Right atrium auricular region (tissue), 2 donors: ENCODE data around the gene NAT8. TPM values are rescaled to one million over a fixed set of nuclear protein-coding genes. Genes with fewer than 3 reads are reported as not detected.
"Not testable (repeated sequence)": the region's sequence is repeated elsewhere in the genome, so short reads cannot be mapped to it uniquely, and the experiment has no call there.

ENCODE experiments used
- DNase-seq: peaks from one replicate; pipeline ENCODE4 v3.0.0-alpha.2; 2019; ENCODE audit warnings: low spot score
- H3K27ac ChIP-seq, 2 donors: fragments of 200-600 bp; sonication (generic); 1 replicate in 1 of 2; 2 replicates in 1 of 2; pipeline ENCODE4 v1.5.1; 2016 to 2019
- H3K27me3 ChIP-seq, 2 donors: fragments of 200-600 bp; sonication (generic); one replicate each; pipeline versions ENCODE4 v1.5.1 to v1.6.0; 2017 to 2019
- H3K36me3 ChIP-seq: fragments of 200-600 bp; sonication (generic); one replicate; pipeline ENCODE4 v1.5.1; 2016
- H3K4me1 ChIP-seq, 2 donors: fragments of 200-600 bp; sonication (generic); one replicate each; pipeline versions ENCODE4 v1.5.1 to v1.6.0; 2017 to 2019
- H3K4me3 ChIP-seq, 2 donors: fragments of 200-600 bp; sonication (generic); 1 replicate in 1 of 2; 2 replicates in 1 of 2; pipeline ENCODE4 v1.5.1; 2017 to 2019; ENCODE audit warnings: mild to moderate bottlenecking in 1 of 2, moderate library complexity in 1 of 2
- H3K9me3 ChIP-seq, 2 donors: fragments of 200-600 bp; sonication (generic); one replicate each; pipeline ENCODE4 v1.5.1; 2019
- total RNA-seq, 2 donors: library from RNA; depleted of rRNA; stranded (reverse); fragments of >200 nt; gene quantifications; one replicate each; pipeline ENCODE4 v1.1.0, GENCODE V29; 2016
- TF ChIP-seq, protein P1 (sequence below), 2 donors: fragments of 200-600 bp; sonication (generic); IDR thresholded peaks; one replicate each; pipeline ENCODE4 v1.5.1; 2019; ENCODE audit warnings: antibody characterized with exemption in 2 of 2

NAT8 gene
- total RNA-seq, 2 donors from 2014 or later = not detected

- TF ChIP-seq, protein P1, sequence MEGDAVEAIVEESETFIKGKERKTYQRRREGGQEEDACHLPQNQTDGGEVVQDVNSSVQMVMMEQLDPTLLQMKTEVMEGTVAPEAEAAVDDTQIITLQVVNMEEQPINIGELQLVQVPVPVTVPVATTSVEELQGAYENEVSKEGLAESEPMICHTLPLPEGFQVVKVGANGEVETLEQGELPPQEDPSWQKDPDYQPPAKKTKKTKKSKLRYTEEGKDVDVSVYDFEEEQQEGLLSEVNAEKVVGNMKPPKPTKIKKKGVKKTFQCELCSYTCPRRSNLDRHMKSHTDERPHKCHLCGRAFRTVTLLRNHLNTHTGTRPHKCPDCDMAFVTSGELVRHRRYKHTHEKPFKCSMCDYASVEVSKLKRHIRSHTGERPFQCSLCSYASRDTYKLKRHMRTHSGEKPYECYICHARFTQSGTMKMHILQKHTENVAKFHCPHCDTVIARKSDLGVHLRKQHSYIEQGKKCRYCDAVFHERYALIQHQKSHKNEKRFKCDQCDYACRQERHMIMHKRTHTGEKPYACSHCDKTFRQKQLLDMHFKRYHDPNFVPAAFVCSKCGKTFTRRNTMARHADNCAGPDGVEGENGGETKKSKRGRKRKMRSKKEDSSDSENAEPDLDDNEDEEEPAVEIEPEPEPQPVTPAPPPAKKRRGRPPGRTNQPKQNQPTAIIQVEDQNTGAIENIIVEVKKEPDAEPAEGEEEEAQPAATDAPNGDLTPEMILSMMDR (IDR thresholded peaks at IDR 0.05) = no peak
- H3K9me3 ChIP-seq = no peaks in the 10 kb centered on the region
- no peaks in the 10 kb centered on the region for H3K27me3 ChIP-seq
- no peak overlapping the region for H3K4me3 ChIP-seq
- H3K4me1 ChIP-seq = no peaks in the 10 kb centered on the region
- no peak overlapping the region for H3K27ac ChIP-seq
- no peak for DNase-seq
- no peaks in the 10 kb centered on the region for H3K36me3 ChIP-seq
These were observed 9.5 kb upstream of the NAT8 start for GRCh38 chr2:73651591-73652230.

DNA sequence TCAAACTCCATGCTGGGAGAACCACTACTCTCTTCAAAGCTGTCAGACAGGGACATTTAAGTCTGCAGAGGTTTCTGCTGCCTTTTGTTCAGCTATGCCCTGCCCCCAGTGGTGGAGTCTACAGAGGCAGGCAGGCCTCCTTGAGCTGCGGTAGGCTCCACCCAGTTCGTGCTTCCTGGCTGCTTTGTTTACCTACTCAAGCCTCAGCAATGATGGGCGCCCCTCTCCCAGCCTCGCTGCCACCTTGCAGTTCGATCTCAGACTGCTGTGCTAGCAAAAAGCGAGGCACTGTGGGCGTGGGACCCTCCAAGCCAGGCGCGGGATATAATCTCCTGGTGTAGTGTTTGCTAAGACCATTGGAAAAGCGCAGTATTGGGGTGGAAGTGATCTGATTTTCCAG is 5.5 kb upstream of the NAT8 start:
- DNase-seq, H3K27ac ChIP-seq, H3K4me3 ChIP-seq, H3K9me3 ChIP-seq, H3K36me3 ChIP-seq, H3K27me3 ChIP-seq, H3K4me1 ChIP-seq: not testable (repeated sequence)

- TF ChIP-seq, protein P1 (IDR thresholded peaks at IDR 0.05) = no peak
- H3K9me3 ChIP-seq = no peaks in the 10 kb centered on the region
- DNase-seq = no peak
- H3K27me3 ChIP-seq = no peaks in the 10 kb centered on the region
- no peak overlapping the region for H3K4me3 ChIP-seq
- no peaks in the 10 kb centered on the region for H3K36me3 ChIP-seq
- H3K4me1 ChIP-seq = no peaks in the 10 kb centered on the region
- H3K27ac ChIP-seq = no peak overlapping the region
These were observed 507 bp downstream of the NAT8 start for GRCh38 chr2:73641767-73642062.

DNA sequence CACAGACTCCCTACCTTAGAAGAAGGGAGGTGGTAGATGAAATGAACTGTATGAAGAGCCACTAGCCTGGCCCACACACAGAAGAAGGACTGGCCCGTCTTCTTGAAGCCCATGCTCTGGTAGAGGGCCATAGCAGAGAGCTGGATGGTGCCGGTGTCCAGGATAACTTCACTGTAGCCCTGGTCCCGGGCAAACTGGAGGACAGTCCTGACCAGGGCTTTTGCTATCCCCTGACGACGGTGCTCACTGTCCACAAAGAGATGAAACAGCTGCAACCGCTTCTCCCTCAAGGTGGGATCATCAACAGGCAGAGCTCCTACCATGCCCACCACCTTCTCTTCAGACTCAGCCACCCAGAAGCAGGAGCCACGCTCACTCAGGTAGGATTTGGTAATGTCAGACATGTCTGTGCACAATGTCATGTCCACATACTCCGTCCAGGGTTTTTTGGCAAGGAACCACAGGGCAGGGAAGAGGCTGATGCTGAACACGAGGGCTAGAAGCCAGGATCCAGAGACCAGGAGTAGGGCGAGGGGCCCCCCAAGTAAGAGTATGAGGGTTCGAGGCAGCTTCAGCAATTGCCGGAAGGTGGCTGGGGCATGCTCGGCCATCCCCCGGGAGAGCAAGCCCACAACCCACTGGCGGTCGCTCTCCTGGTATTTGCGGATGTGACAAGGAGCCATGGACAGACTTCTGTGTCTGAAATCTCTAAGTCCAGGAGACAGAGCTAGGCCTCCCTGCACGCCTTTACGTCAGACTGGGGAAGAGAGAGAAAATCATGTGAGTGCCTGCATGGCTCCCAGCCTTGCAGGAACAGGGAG is 1.1 kb downstream of the NAT8 start:
- Histone ChIP-seq H3K4me1 (no peaks in the 10 kb centered on the region), H3K4me3 (no peak overlapping the region), H3K27ac (no peak overlapping the region), H3K9me3 (no peaks in the 10 kb centered on the region), H3K27me3 (no peaks in the 10 kb centered on the region), H3K36me3 (no peaks in the 10 kb centered on the region)
- DNase-seq = no peak
- TF ChIP-seq, protein P1 (IDR thresholded peaks at IDR 0.05) = no peak

GRCh38 chr2:73640511-73640911 is 1.7 kb downstream of the NAT8 start:
- no peak overlapping the region for H3K27ac ChIP-seq
- no peaks in the 10 kb centered on the region for H3K4me1 ChIP-seq
- H3K36me3 ChIP-seq = no peaks in the 10 kb centered on the region
- no peak for DNase-seq
- H3K4me3 ChIP-seq = no peak overlapping the region
- H3K9me3 ChIP-seq = no peaks in the 10 kb centered on the region
- no peaks in the 10 kb centered on the region for H3K27me3 ChIP-seq
- TF ChIP-seq, protein P1 (IDR thresholded peaks at IDR 0.05) = no peak

- H3K9me3 ChIP-seq = no peaks in the 10 kb centered on the region
- TF ChIP-seq, protein P1 (IDR thresholded peaks at IDR 0.05) = no peak
These were observed 3.8 kb downstream of the NAT8 start for GRCh38 chr2:73638429-73638828.

DNA sequence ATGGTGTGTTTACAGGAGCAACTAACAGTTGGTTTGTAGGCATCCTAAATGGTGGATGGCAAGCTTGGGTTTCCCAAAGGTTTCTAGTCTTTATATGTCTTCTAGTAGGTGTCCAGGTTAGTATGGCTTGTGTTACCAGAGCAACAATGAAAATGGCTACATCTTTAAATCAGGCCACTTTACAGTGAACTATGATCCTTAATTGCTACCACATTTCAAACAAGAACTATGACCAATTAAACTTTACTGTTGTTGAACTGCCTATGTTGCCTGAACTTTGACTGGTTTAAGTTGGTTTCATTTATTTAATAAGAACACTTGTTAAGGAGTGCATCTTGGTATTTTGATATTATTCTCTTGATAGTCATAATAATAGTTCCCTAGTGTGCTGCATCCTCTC is 5.2 kb downstream of the NAT8 start:
- H3K36me3 ChIP-seq, H3K4me1 ChIP-seq, DNase-seq, H3K4me3 ChIP-seq, H3K9me3 ChIP-seq, H3K27ac ChIP-seq, H3K27me3 ChIP-seq: not testable (repeated sequence)

More at GRCh38 chr2:73638429-73638828, 3.8 kb downstream of the NAT8 start:
- no peak overlapping the region for H3K4me3 ChIP-seq
- no peaks in the 10 kb centered on the region for H3K27me3 ChIP-seq
- DNase-seq = no peak
- H3K36me3 ChIP-seq = no peaks in the 10 kb centered on the region
- no peak overlapping the region for H3K27ac ChIP-seq
- no peaks in the 10 kb centered on the region for H3K4me1 ChIP-seq
